GM18520 (cell line): ENCODE measurements around the gene ENTREP1.
"Not testable (repeated sequence)": the region's sequence is repeated elsewhere in the genome, so short reads cannot be mapped to it uniquely, and the experiment has no call there.

Experiments
- ATAC-seq: cut with Tn5 transposase; IDR thresholded peaks from one replicate; pipeline ENCODE4 v1.9.1; 2021; ENCODE audit not compliant: unreplicated experiment

Gene ENTREP1

GRCh38 chr9:69440254-69440955 is 115.4 kb downstream of the ENTREP1 start:
- ATAC-seq: not testable (repeated sequence)
